ENCODE measurements around the gene DNM3. TPM values are rescaled to one million over a fixed set of nuclear protein-coding genes. Genes with fewer than 3 reads are reported as not detected.

Gene DNM3
- total RNA-seq, 2 donors from 2014 or later, result 4.7 to 4.9 TPM

DNA sequence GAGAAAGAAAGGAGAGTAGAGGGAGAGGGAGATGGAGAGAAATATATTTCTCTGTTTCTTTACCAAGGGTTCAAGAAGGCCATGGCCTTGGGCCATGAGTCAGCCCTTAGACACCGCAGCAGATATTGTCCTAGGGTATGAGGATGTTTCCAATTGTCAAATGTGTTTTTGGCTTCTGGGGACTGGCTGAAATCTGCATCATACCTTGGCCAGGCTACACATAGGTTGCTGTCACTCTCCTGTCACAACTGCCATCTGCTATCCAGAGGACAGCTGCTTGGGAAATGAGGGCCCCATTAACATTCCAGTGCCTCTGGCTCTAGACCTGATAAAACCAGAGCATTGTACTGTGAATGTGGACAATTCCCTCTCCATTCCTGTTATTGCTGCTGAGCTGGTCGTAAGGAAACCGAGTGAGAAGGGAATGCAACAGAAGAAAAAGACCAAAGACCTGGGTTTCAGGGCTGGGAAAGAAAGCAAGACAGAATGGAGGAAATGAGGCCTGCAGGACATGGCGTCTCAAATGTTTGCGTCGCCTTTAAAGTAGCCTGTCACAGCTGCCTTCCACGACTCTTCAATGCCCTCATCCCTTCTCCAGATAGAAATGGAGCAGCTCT, 611.3 kb downstream of the DNM3 start:
- no peak for DNase-seq (ENCODE audit: low spot score)
- intact Hi-C loops (cut with DNase I), result loop anchor here in 1 of 2 donors (10.0 kb wide), 1 partner anchor 272 kb away; no protein-coding TSS in a partner anchor

DNA sequence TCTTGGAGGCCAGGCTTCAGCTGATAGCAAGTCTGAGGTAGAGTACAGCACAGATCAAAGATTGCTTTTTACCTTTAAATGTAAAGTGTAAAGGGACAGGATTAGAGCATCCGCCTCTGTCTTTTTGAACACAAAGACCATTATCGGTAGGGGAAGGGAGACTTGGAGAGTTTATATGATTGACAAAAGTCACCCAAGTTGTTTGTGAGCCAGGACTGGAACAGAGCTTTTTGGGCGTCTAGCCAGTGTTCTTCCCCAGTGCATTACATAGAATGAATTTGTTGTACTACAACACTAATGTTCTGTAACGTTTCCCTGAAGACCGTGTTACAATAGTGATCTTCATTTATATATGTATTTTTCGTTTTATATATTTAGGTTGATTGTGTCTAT, 611.9 kb downstream of the DNM3 start:
- intact Hi-C loops (cut with DNase I), result loop anchor here in 1 of 2 donors (10.0 kb wide), 1 partner anchor 272 kb away; no protein-coding TSS in a partner anchor
- DNase-seq (ENCODE audit: low spot score), result no peak

DNA sequence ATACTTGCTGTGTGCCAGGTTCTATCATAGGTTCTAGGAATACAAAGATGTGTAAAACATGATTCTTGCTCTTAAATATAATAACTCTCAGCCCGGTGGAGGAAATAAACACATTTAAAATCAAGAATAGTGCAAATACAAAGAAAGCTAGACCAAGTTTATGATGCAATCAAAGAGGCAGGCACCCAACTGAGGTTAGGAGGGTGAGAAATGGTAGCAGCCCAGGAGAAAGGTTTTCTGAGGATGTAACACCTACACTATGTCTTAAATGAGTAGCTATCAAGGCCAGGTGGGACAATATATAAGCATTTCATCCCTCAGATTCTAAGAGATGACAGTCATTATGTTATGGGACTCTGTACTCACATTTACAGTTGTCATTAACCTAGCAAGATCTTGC, 612.3 kb downstream of the DNM3 start:
- DNase-seq (ENCODE audit: low spot score), result no peak
- intact Hi-C loops (cut with DNase I), result loop anchor here in 1 of 2 donors (10.0 kb wide), 1 partner anchor 271 kb away; no protein-coding TSS in a partner anchor

DNA sequence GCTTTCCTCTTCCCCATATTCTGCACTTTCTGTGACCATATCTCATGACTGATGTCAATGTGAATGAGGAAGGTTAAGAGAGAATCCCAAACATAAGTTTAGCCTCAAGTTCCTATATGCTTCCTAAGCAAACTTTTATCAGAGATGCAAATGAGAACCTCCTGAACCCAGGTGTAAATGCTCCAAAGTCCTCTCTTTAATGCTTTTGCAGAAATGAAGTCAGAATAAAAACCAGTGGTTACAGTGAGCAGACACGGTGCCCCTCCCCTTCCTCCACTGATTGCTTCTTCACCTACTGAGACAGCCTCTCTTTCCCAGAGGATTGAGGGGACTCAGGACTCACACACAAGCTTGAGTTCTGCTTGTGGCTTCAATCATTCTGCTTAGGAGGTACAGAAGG, 614.2 kb downstream of the DNM3 start:
- no peak for DNase-seq (ENCODE audit: low spot score)
- intact Hi-C loops (cut with DNase I), result loop anchor here in 1 of 2 donors (10.0 kb wide), 1 partner anchor 269 kb away; no protein-coding TSS in a partner anchor

DNA sequence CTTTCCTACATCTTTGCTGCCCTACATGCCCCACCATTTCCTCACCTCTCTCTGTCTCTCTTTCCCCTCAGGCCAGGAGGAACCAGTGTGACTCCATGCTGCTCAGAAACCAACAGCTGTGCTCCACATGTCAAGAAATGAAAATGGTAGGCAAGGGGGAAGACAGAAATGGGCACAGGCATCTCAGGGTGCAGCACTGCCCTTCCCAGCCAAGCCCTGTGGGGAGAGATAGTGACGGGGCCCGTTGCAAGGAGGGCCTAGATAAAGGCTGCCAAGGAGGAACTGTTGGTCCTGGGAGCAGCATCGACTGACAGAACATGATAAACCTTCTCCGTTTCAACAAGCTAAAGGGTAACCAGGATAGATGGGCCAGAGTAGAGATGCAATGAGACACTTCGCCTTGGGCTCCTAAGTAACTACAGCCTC, 615.1 kb downstream of the DNM3 start:
- intact Hi-C loops (cut with DNase I), result loop anchor here in 1 of 2 donors (10.0 kb wide), 1 partner anchor 268 kb away; no protein-coding TSS in a partner anchor

DNA sequence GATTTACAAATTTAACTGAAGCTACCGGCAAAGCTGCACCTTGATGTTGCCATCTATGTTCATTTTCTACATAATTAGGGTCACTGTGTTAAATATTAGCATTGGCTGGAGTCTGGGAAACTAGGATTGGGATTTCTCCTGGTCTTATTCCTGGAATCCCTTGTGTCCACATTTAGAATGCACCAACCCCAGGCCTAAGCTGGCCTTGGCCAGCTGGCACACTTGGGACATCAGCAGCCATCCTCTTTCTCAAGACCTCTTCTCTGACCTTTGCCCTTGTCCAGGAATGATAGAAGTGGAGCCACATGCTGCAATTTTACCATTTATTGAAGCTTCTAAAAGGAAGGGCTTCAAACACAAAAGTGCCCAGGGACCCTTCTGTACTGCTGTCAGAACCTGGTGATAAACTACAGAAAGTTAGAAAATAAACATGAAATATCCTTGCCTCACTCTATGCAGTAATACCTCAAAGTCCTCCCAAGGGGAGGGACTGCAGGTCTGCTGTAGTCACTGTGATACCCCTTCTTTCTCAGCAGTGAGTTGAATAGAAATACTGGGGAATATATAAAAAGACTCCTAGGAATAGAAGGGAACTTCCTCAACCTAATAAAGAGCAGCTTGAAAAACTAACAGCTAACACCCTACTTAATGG, 616.3 kb downstream of the DNM3 start:
- DNase-seq (ENCODE audit: low spot score), result no peak
- intact Hi-C loops (cut with DNase I), result loop anchor here in 1 of 2 donors (10.0 kb wide), 1 partner anchor 267 kb away; no protein-coding TSS in a partner anchor

More for the DNA sequence above, 615.1 kb downstream of the DNM3 start:
- DNase-seq (ENCODE audit: low spot score), result no peak

DNA sequence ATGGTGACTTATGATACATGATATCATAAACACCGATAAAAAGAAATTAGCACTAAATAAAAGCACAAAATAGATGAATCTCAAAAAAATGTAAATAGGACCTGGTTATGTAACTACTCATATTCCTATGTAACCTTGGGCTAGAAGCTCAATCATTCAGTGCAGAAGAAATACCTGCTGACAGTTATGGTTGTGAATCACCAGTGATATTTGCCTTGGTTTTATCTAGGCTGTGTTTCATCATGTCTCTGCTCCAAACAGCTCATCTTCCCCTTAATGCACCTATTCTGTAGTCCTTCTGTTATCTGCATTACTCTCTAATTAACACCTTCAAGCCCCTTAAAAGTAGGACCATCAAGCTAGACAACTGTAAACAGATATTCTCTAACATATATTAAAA, 618.9 kb downstream of the DNM3 start:
- intact Hi-C loops (cut with DNase I), result no loop called here
- DNase-seq (ENCODE audit: low spot score), result no peak

DNA sequence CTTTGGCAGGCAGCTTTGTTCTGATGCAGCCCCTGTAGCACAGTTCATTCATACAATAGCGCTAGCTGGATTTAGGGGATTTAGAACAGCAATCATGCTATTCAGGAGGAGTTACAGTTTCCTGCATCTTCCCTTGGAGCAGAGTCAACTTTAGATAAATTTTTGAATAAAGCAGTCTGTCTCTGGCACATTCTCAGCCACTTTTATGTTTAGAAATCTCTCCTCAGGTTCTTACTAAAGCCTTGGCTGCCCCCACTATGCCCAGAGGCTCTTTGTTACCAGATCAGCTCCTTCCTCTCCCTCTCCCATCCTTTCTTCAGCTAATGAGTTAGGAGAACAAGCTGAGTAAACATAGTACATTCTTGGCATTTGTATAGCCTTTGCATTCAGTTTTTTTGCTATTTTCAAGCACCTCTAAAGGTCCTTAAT, 619.6 kb downstream of the DNM3 start:
- no peak for DNase-seq (ENCODE audit: low spot score)
- intact Hi-C loops (cut with DNase I), result no loop called here

Small RNA genes lying within 50 kb of the gene (microRNA-seq; reads per million reads assigned to microRNA genes)
- 47.1 to 68.4 reads per million in 2 donors for gene MIR199A2 (ENCODE audit: borderline microRNAs expressed in 2 of 2)
- gene MIR3120 (ENCODE audit: borderline microRNAs expressed in 2 of 2), result 0 reads per million in 2 donors

Other genes starting within 250 kb of the DNM3 start
- not detected for gene MYOCOS, start 219.3 kb upstream of the DNM3 start, total RNA-seq
- 10 to 100 TPM; 28.9 to 32.1 TPM for gene MYOC, start 188.8 kb upstream of the DNM3 start, total RNA-seq
- 10 to 100 TPM; 16.8 to 21.0 TPM for gene VAMP4, start 99.4 kb upstream of the DNM3 start, total RNA-seq
- 10 to 100 TPM; 14.8 to 19.4 TPM for gene METTL13, start 59.8 kb upstream of the DNM3 start, total RNA-seq